Esophagus squamous epithelium (tissue), 4 donors: ENCODE results near the gene UNCX.
"Not testable (repeated sequence)": the region's sequence is repeated elsewhere in the genome, so short reads cannot be mapped to it uniquely, and the experiment has no call there.

Source experiments
- CTCF ChIP-seq, 6 experiments: fragments of 450-650 bp in 4 of 6; fragments of 200-600 bp in 2 of 6; sonication (generic) in 2 of 6; IDR thresholded peaks; one replicate each; pipeline ENCODE4 v1.5.1; 2016 to 2019; ENCODE audit warnings: antibody characterized with exemption in 6 of 6, mild to moderate bottlenecking in 4 of 6, moderate library complexity in 4 of 6
- POLR2A ChIP-seq, 4 donors: fragments of 450-650 bp; IDR thresholded peaks; one replicate each; pipeline ENCODE4 v1.6.1; 2017; ENCODE audit warnings: antibody characterized with exemption in 4 of 4, mild to moderate bottlenecking in 4 of 4, moderate library complexity in 3 of 4

GRCh38 chr7:1272136-1272535 is 39.5 kb downstream of the UNCX start:
- not testable (repeated sequence) for TF ChIP-seq POLR2A, CTCF (IDR thresholded peaks at IDR 0.05)
